PC-9 (cell line): ENCODE results near the gene ZNF343. TPM values are rescaled to one million over a fixed set of nuclear protein-coding genes. Genes with fewer than 3 reads are reported as not detected.

ENCODE experiments used
- BruUV-seq: library from RNA; stranded (reverse); fragments of 400-500 nt; replicated peaks from 2 replicates; lab custom pipeline; 2021; lab: Mats Ljungman, UMichigan
- CTCF ChIA-PET: fragments of 300-600 bp; sonication (Branson Sonifier 250); formaldehyde crosslinking; loops from one replicate; lab custom pipeline; 2022; ENCODE audit warnings: antibody characterized with exemption; lab: Charles Lee
- POLR2A ChIA-PET: fragments of 300-600 bp; sonication (Branson Sonifier 250); formaldehyde crosslinking; loops from one replicate; lab custom pipeline; 2022; ENCODE audit warnings: antibody characterized with exemption; ENCODE audit not compliant: unreplicated experiment; lab: Charles Lee
- DNase-seq, 2 experiments: peaks; one replicate each; pipeline versions ENCODE4 v3.0.0 to v3.0.0-alpha.2; 2015 to 2022; ENCODE audit warnings: mixed read lengths in 1 of 2
- H2AFZ ChIP-seq: fragments of 200-600 bp; sonication (generic); 2 replicates; pipeline ENCODE4 v1.8.1; 2017; ENCODE audit warnings: antibody characterized with exemption
- H3F3A ChIP-seq: fragments of 200-600 bp; sonication (generic); 2 replicates; pipeline ENCODE4 v1.8.1; 2017; ENCODE audit warnings: antibody characterized with exemption, mild to moderate bottlenecking, low read depth; ENCODE audit not compliant: insufficient read depth
- H3K27ac ChIP-seq: fragments of 200-600 bp; sonication (generic); 2 replicates; pipeline ENCODE4 v1.6.1; 2016; ENCODE audit warnings: mixed run types
- H3K27me3 ChIP-seq: fragments of 200-600 bp; sonication (generic); 2 replicates; pipeline ENCODE4 v1.6.1; 2016; ENCODE audit warnings: low read depth, mixed run types; ENCODE audit not compliant: insufficient read depth
- H3K36me3 ChIP-seq: fragments of 200-600 bp; sonication (generic); 2 replicates; pipeline ENCODE4 v1.6.1; 2016; ENCODE audit warnings: low read depth, mixed run types
- H3K4me1 ChIP-seq: fragments of 200-600 bp; sonication (generic); replicated peaks from 2 replicates; pipeline ENCODE4 v1.6.1; 2016; ENCODE audit warnings: mixed run types; ENCODE audit not compliant: insufficient read depth
- H3K4me2 ChIP-seq: fragments of 200-600 bp; sonication (generic); 2 replicates; pipeline ENCODE4 v1.6.1; 2017; ENCODE audit warnings: mixed run types
- H3K4me3 ChIP-seq: fragments of 200-600 bp; sonication (generic); 2 replicates; pipeline ENCODE4 v1.6.1; 2016; ENCODE audit warnings: mixed run types
- H3K79me2 ChIP-seq: fragments of 200-600 bp; sonication (generic); 2 replicates; pipeline ENCODE4 v1.6.1; 2017; ENCODE audit warnings: low read depth, mixed run types
- H3K9me2 ChIP-seq: fragments of 200-600 bp; sonication (generic); 2 replicates; pipeline ENCODE4 v1.8.1; 2017; ENCODE audit warnings: mild to moderate bottlenecking; ENCODE audit not compliant: insufficient read depth
- H3K9me3 ChIP-seq: fragments of 200-600 bp; sonication (generic); 2 replicates; pipeline ENCODE4 v1.8.1; 2016; ENCODE audit warnings: low read depth; ENCODE audit not compliant: insufficient read depth
- H4K20me1 ChIP-seq: fragments of 200-600 bp; sonication (generic); 2 replicates; pipeline ENCODE4 v1.8.1; 2017; ENCODE audit not compliant: insufficient read depth
- CTCF ChIP-seq: fragments of 200-600 bp; sonication (generic); conservative IDR thresholded peaks from 2 replicates; pipeline ENCODE4 v1.6.1; 2017; ENCODE audit warnings: mixed run types, antibody characterized with exemption, mild to moderate bottlenecking, moderate library complexity
- EZH2 ChIP-seq: fragments of 200-600 bp; sonication (generic); IDR thresholded peaks from 2 replicates; pipeline ENCODE4 v1.8.0; 2017; ENCODE audit warnings: antibody characterized with exemption, low read depth
- intact Hi-C: fragments of 100-400 bp; cut with micrococcal nuclease; formaldehyde crosslinking; loops from one replicate; pipeline ENCODE4 v1.10.0; 2022; ENCODE audit not compliant: unreplicated experiment
- total RNA-seq: library from RNA; stranded (reverse); gene quantifications from 2 replicates; pipeline ENCODE4 v1.2.3, GENCODE V29; 2021

The ZNF343 gene
- total RNA-seq, 1 experiment from 2014 or later = 10.0 TPM

DNA sequence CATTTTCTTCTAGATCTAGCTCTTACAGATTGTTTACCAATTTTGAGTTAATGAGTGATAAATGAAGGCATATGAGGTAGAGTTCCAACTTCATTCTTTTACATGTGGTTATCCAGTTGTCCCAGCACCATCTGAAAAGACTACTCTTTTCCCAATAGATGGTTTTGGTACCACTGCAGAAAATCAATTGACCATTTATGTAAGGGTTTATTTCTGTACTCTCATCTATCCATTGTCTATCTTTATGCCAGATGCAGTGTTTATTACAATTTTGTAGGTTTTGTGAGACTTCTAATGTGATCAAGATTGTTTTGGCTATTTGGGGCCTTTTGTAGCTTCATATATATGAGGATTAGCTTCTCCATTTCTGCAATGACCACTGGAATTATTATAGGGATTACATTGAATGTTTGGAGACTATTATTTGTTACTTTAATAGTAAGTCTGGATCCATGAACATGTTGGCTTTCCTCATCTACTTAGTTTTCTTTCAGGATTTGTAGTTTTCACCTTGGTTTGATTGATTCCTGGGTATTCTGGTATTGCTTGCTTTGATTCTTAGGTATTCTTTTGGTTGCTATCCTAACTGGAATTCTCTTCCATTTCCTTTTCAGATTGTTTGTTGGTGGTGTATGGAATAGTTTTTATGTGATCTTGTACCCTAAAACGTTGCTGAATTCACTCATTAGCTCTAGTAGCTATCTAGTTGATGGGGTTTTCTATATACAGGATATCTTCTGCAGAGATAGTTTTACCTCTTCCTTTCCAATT, 48.5 kb downstream of the ZNF343 start:
- H3K4me2 ChIP-seq = no peak overlapping the region
- H3K4me1 ChIP-seq = no peaks in the 10 kb centered on the region
- DNase-seq = no peak
- no peaks in the 10 kb centered on the region for H3K79me2 ChIP-seq
- H3K9me2 ChIP-seq = no peaks in the 10 kb centered on the region
- H3K27me3 ChIP-seq = no peaks in the 10 kb centered on the region
- peaks cover 69% of the 10 kb centered on the region for H3F3A ChIP-seq
- ChIA-PET CTCF (interaction anchor here (0.6 kb wide), 1 partner anchor 478 kb away, joined by 3 read pairs; no protein-coding TSS in a partner anchor), POLR2A (interaction anchor here (0.6 kb wide), 1 partner anchor 9 kb away, joined by 3 read pairs; no protein-coding TSS in a partner anchor)
- peaks cover 7% of the 10 kb centered on the region for H4K20me1 ChIP-seq
- H3K4me3 ChIP-seq = no peak overlapping the region
- peaks cover 54% of the 10 kb centered on the region for H3K36me3 ChIP-seq
- TF ChIP-seq EZH2 (no peak), CTCF (no peak)
- H2AFZ ChIP-seq = no peak overlapping the region
- H3K27ac ChIP-seq = no peak overlapping the region
- intact Hi-C loops = no loop called here
- no peaks in the 10 kb centered on the region; the same call in 1 of the 2 replicates for H3K9me3 ChIP-seq
- no TSS peak for BruUV-seq

DNA sequence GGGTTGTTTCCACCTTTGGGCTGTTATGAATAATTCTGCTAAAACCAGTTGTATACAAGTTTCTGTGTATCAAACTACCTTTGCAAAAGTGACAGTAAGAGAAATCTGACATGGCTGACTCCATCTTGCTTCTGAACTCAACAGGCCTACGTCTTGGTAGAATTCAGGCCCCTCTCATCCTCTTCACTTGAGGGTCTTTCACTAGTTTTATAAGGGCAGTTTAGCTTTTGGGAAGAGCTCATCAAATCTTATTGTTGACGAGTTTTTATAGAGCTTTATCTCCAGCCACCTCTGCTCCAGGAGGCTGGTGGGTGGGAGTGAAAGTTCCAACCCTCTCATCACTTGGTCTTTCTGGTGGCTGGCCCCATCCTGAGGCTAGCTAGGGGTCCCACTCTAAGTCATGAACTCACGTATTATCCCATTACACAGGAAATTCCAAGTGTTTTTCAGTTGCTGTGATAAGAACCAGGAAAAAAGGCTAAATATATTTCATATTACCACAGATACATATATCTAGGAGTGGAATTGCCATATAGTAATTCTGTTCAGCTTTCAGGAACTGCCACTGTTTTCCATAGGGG, 49.7 kb downstream of the ZNF343 start:
- no TSS peak for BruUV-seq
- Histone ChIP-seq H4K20me1 (peaks cover 7% of the 10 kb centered on the region), H3K79me2 (no peaks in the 10 kb centered on the region), H2AFZ (no peak overlapping the region), H3K4me2 (no peak overlapping the region), H3K4me1 (no peaks in the 10 kb centered on the region), H3F3A (peaks cover 59% of the 10 kb centered on the region), H3K36me3 (peaks cover 43% of the 10 kb centered on the region), H3K27me3 (no peaks in the 10 kb centered on the region), H3K4me3 (no peak overlapping the region), H3K27ac (no peak overlapping the region), H3K9me2 (no peaks in the 10 kb centered on the region), H3K9me3 (no peaks in the 10 kb centered on the region; the same call in 1 of the 2 replicates)
- TF ChIP-seq CTCF (no peak), EZH2 (no peak)
- intact Hi-C loops = no loop called here
- CTCF ChIA-PET = no interaction called here
- POLR2A ChIA-PET = no interaction called here
- no peak for DNase-seq

- intact Hi-C loops = no loop called here
- BruUV-seq = no TSS peak
- H4K20me1 ChIP-seq = no peaks in the 10 kb centered on the region
Measured at GRCh38 chr20:2455771-2456497, 52.8 kb downstream of the ZNF343 start.

More at GRCh38 chr20:2455771-2456497, 52.8 kb downstream of the ZNF343 start:
- Histone ChIP-seq H3K4me3 (no peak overlapping the region), H2AFZ (no peak overlapping the region), H3K79me2 (no peaks in the 10 kb centered on the region), H3K27ac (no peak overlapping the region), H3F3A (peaks cover 30% of the 10 kb centered on the region; the same call in 1 of the 2 replicates), H3K4me1 (no peaks in the 10 kb centered on the region), H3K9me3 (no peaks in the 10 kb centered on the region; the same call in 1 of the 2 replicates), H3K36me3 (peaks cover 12% of the 10 kb centered on the region), H3K27me3 (no peaks in the 10 kb centered on the region), H3K4me2 (no peak overlapping the region), H3K9me2 (no peaks in the 10 kb centered on the region)
- no peak for DNase-seq
- POLR2A ChIA-PET = no interaction called here
- CTCF ChIA-PET = interaction anchor here (0.6 to 0.7 kb wide), 2 partner anchors 53 to 172 kb away, joined by 4 to 5 read pairs; no protein-coding TSS in a partner anchor
- no peak for TF ChIP-seq EZH2
